Activated CD4-positive, alpha-beta T cell treated with anti-CD3 and anti-CD28 coated beads, Interleukin-2, amount 50 U/mL, for 4 hours (primary cell): ENCODE measurements around the gene UTS2B.

Source experiments
- DNase-seq, 2 experiments: peaks; one replicate each; pipeline ENCODE4 v3.0.0-alpha.2; 2020

Gene UTS2B

DNA sequence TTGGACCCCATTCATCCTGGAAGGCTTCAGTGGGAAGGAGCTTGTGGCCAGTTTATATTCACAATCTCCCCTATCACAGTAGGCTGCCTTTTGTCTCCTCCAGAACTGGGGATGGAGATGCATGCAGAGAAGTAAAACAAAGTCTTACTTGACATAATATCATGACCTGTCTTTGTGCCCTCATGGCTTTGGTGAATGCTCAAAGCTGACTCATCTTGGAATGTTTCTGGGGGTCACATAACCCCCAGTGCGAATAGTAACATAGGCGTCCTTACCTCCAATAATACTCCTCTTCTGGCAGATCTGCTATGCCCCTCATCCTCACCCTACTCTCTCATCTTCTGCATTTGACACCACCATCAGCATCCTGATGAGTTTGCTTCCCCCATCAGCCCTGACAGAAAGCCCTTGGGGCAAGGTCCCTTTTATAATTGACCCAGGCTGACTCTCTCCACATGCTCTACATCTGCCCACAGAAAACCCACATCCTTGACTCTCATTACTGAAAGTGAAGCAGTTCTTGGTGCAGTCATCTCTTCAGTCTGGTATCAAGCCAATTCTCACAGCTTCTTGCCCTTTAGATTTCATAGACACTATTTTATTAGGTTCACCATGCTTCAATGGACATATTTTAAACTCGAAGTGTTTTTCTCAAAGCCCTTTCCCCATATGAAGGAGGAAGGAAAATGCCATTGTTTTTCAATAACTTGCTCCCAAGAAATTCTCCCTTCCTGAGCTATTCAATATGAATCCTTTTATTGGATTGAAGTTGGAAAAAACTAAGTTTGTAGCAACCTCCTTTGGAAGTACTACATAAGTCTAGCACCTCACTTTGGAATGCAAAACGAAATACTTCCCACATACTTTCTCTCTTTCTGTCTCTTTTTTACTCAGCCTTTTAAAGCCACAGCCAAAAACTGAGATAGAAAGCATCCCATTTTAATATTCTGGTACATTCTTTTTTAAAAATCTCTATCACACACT is 94.7 kb downstream of the UTS2B start:
- no peak for DNase-seq

DNA sequence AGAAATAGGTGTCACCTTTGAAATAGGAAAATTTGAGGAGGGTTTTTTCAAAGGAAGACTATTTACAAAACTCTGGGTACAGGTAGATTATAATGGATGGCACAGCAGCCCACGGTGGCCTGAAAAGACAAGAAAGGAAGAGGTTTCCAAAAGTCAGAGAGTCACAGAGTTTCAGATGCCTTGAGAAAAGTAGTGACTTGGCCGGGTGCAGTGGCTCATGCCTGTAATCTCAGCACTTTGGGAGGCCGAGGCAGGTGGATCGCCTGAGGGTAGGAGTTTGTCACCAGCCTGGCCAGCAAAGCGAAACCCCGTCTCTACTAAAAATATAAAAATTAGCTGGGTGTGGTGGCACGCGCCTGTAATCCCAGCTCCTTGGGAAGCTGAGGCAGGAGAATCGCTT is 96.1 kb downstream of the UTS2B start:
- DNase-seq, result no peak

DNA sequence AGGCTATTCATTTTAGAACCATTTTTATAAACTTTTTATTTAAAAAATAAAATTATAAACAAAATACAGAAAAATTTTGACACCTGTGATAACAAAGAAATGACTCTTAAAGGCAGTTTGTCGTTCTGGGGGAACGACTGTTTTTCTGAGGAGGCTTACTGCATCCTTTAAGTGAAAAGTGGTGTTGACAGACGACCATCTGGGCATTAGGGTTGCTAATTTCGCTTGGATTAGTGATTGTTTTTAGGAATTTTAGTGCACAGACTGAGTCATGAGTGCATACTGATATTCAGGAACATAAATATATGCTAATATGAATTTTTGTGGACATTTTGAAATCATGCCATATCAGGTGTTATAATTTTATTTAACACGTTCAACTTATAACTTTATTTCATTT is 102.8 kb downstream of the UTS2B start:
- DNase-seq, result no peak

DNA sequence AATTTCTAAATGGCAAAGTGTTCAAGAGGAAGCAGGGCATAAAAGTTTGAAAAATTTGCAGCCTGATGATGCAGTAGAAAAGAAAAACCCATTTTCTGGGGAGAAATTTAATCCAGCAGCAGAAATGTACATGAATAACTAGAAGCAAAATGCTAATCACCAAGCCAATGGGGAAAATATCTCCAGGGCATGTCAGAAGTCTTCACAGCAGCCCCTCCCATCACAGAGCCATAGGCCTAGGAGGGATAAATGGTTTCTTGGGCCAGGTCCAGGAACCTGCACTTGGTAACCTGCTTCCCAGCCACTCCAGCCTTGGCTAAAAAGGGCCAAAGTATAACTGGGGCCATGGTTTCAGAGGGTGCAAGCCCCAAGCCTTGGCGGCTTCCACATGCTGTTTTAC is 108.7 kb downstream of the UTS2B start:
- no peak for DNase-seq

DNA sequence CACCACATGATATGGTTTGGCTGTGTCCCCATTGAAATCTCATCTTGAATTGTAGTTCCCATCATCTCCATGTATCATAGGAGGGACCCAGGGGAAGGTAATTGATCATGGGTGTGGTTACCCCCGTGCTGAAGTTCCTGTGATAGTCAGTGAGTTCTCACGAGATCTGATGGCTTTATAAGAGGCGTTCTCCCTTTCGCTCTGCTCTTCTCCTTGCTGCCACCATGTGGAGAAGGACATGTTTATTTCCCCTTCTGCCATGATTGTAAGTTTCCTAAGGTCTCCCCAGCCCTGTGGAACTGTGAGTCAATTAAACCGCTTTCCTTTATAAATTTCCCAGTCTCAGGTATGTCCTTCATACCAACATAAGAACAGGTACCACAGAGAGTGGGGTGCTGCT is 109.4 kb downstream of the UTS2B start:
- no peak for DNase-seq

DNA sequence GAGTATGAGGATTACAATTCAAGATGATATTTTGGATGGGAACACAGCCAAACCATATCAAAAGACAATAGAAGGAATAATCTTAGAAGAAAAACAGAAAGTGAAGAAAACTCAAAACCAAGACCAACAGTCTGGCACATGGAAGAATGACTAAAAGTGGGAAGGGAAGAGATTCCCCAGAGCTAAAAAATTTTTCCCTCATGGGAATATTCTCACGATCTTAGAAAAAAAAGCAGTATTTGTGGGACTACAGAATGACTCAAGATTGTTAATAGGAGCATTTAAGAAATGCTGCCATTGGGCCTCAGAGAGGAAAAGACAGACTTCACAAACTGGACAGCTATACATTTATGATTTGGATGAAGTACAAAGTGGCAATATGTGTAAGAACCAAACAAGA is 113.0 kb downstream of the UTS2B start:
- DNase-seq, result no peak
